ENCODE measurements around the gene TP63. TPM values are rescaled to one million over a fixed set of nuclear protein-coding genes. Genes with fewer than 3 reads are reported as not detected.
A peak's percentile ranks its signal among the peaks of the same experiment; 100 is the strongest.

Gene TP63
- total RNA-seq, 1 donor from 2014 or later, result 1.1 TPM

GRCh38 chr3:189646853-189647542, 15.8 kb downstream of the TP63 start:
- Histone ChIP-seq H3K4me3 (ENCODE audit: insufficient read depth, low read depth, low read length) (no peak overlapping the region), H3K4me2 (ENCODE audit: low read length) (no peak overlapping the region), H3K9ac (ENCODE audit: low read length) (no peak overlapping the region), H3K27ac (ENCODE audit: low read depth, low read length) (no peak overlapping the region), H3K4me1 (ENCODE audit: insufficient read depth, low read length) (no peaks in the 10 kb centered on the region), H3K27me3 (ENCODE audit: insufficient read depth, low read length) (no peaks in the 10 kb centered on the region), H2AFZ (ENCODE audit: low read depth, low read length) (no peak overlapping the region), H3K9me3 (ENCODE audit: insufficient read depth, low read depth, low read length) (no peaks in the 10 kb centered on the region), H3K36me3 (ENCODE audit: insufficient read depth, low read length) (no peaks in the 10 kb centered on the region), H4K20me1 (ENCODE audit: insufficient read depth, low read length) (no peaks in the 10 kb centered on the region), H3K79me2 (ENCODE audit: insufficient read depth, low read length) (no peaks in the 10 kb centered on the region)
- Mint-ChIP-seq H3K4me1 (ENCODE audit: low read depth, unreplicated experiment) (no peaks in the 10 kb centered on the region), H3K27me3 (ENCODE audit: low read depth, unreplicated experiment) (peaks cover 2% of the 10 kb centered on the region), H3K36me3 (ENCODE audit: low read depth, unreplicated experiment) (peaks cover 2% of the 10 kb centered on the region), H3K4me3 (ENCODE audit: unreplicated experiment) (no peak overlapping the region), H3K9me3 (ENCODE audit: unreplicated experiment) (peaks cover 3% of the 10 kb centered on the region), H3K27ac (ENCODE audit: unreplicated experiment) (no peak overlapping the region)
- TF ChIP-seq EZH2 (IDR thresholded peaks at IDR 0.05; ENCODE audit: insufficient read depth, low read length), result no peak
- TF ChIP-seq CTCF (IDR thresholded peaks at IDR 0.05; ENCODE audit: insufficient read depth, low read depth, low read length), result no peak
- FAIRE-seq (no peak), DNase-seq (ENCODE audit: low read depth) (no peak)

- H3K79me2 ChIP-seq (ENCODE audit: insufficient read depth, low read length), result no peaks in the 10 kb centered on the region
- H3K4me2 ChIP-seq (ENCODE audit: low read length), result no peak overlapping the region
- H2AFZ ChIP-seq (ENCODE audit: low read depth, low read length), result no peak overlapping the region
- H3K27me3 ChIP-seq (ENCODE audit: insufficient read depth, low read length), result no peaks in the 10 kb centered on the region
- H3K9ac ChIP-seq (ENCODE audit: low read length), result no peak overlapping the region
- no peak overlapping the region for H3K27ac Mint-ChIP-seq (ENCODE audit: unreplicated experiment)
- peaks cover 10% of the 10 kb centered on the region for H3K9me3 Mint-ChIP-seq (ENCODE audit: unreplicated experiment)
- no peaks in the 10 kb centered on the region for H3K4me1 Mint-ChIP-seq (ENCODE audit: low read depth, unreplicated experiment)
- H3K9me3 ChIP-seq (ENCODE audit: insufficient read depth, low read depth, low read length), result no peaks in the 10 kb centered on the region
- no peak overlapping the region for H3K27ac ChIP-seq (ENCODE audit: low read depth, low read length)
- H3K36me3 ChIP-seq (ENCODE audit: insufficient read depth, low read length), result no peaks in the 10 kb centered on the region
- TF ChIP-seq CTCF (IDR thresholded peaks at IDR 0.05; ENCODE audit: insufficient read depth, low read depth, low read length) (peak; percentile 33), EZH2 (IDR thresholded peaks at IDR 0.05; ENCODE audit: insufficient read depth, low read length) (no peak)
- no peak overlapping the region for H3K4me3 Mint-ChIP-seq (ENCODE audit: unreplicated experiment)
- no peaks in the 10 kb centered on the region for H3K4me1 ChIP-seq (ENCODE audit: insufficient read depth, low read length)
- no peak for FAIRE-seq
- no peaks in the 10 kb centered on the region for H4K20me1 ChIP-seq (ENCODE audit: insufficient read depth, low read length)
- no peak overlapping the region for H3K4me3 ChIP-seq (ENCODE audit: insufficient read depth, low read depth, low read length)
- H3K36me3 Mint-ChIP-seq (ENCODE audit: low read depth, unreplicated experiment), result peaks cover 2% of the 10 kb centered on the region
- DNase-seq (ENCODE audit: low read depth), result no peak
- H3K27me3 Mint-ChIP-seq (ENCODE audit: low read depth, unreplicated experiment), result no peaks in the 10 kb centered on the region
Measured at GRCh38 chr3:189652042-189652441, 20.9 kb downstream of the TP63 start.

DNA sequence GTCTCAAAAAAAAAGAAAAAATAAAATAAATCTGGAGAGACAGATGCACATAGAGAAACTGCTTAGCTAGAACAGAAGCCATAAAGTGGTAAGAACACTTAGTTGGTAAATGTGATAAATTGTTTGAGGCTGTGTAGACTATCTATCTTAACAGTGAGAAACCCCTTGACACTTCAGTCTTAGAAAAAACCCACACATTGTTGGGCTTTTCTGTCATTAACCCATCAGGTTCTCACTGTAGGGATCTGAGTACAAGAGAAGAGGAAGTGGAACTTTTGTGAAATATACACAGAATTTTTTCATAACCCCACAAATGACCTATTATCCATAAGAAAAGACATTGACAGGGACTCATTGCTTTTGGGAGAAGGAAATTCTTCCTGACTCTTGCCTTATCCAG, 24.4 kb downstream of the TP63 start:
- no peak for DNase-seq (ENCODE audit: low read depth)
- Mint-ChIP-seq H3K9me3 (ENCODE audit: unreplicated experiment) (peaks cover 12% of the 10 kb centered on the region), H3K36me3 (ENCODE audit: low read depth, unreplicated experiment) (peaks cover 1% of the 10 kb centered on the region), H3K27ac (ENCODE audit: unreplicated experiment) (no peak overlapping the region), H3K4me3 (ENCODE audit: unreplicated experiment) (no peak overlapping the region), H3K27me3 (ENCODE audit: low read depth, unreplicated experiment) (no peaks in the 10 kb centered on the region), H3K4me1 (ENCODE audit: low read depth, unreplicated experiment) (no peaks in the 10 kb centered on the region)
- H4K20me1 ChIP-seq (ENCODE audit: insufficient read depth, low read length), result no peaks in the 10 kb centered on the region
- H3K9ac ChIP-seq (ENCODE audit: low read length), result no peak overlapping the region
- H3K9me3 ChIP-seq (ENCODE audit: insufficient read depth, low read depth, low read length), result no peaks in the 10 kb centered on the region
- H3K4me1 ChIP-seq (ENCODE audit: insufficient read depth, low read length), result no peaks in the 10 kb centered on the region
- FAIRE-seq, result no peak
- H3K27ac ChIP-seq (ENCODE audit: low read depth, low read length), result no peak overlapping the region
- no peak overlapping the region for H3K4me2 ChIP-seq (ENCODE audit: low read length)
- H3K79me2 ChIP-seq (ENCODE audit: insufficient read depth, low read length), result no peaks in the 10 kb centered on the region
- TF ChIP-seq EZH2 (IDR thresholded peaks at IDR 0.05; ENCODE audit: insufficient read depth, low read length), result no peak
- TF ChIP-seq CTCF (IDR thresholded peaks at IDR 0.05; ENCODE audit: insufficient read depth, low read depth, low read length), result no peak
- no peak overlapping the region for H2AFZ ChIP-seq (ENCODE audit: low read depth, low read length)
- H3K4me3 ChIP-seq (ENCODE audit: insufficient read depth, low read depth, low read length), result no peak overlapping the region
- H3K36me3 ChIP-seq (ENCODE audit: insufficient read depth, low read length), result no peaks in the 10 kb centered on the region
- H3K27me3 ChIP-seq (ENCODE audit: insufficient read depth, low read length), result no peaks in the 10 kb centered on the region

Data from astrocyte (in vitro differentiated cells and primary cell).